Cardiac fibroblast (primary cell): ENCODE data around the gene SPAG7.
A peak's percentile ranks its signal among the peaks of the same experiment; 100 is the strongest.

Experiments
- DNase-seq, 2 donors: peaks; one replicate each; pipeline versions ENCODE4 v3.0.0 to v3.0.0-alpha.2; 2010; ENCODE audit warnings: low read depth in 2 of 2
- H3K4me3 ChIP-seq, 2 donors: replicated peaks in 1 of 2; 1 replicate in 1 of 2; 2 replicates in 1 of 2; pipeline ENCODE4 v1.5.1; 2011; ENCODE audit warnings: low read depth in 2 of 2, low read length in 2 of 2, mild to moderate bottlenecking in 2 of 2, moderate library complexity in 1 of 2
- TF ChIP-seq, protein P1 (sequence below): IDR thresholded peaks from one replicate; pipeline ENCODE4 v1.5.1; 2011; ENCODE audit warnings: low read depth, mild to moderate bottlenecking, low read length, inconsistent platforms

The SPAG7 gene, protein sequence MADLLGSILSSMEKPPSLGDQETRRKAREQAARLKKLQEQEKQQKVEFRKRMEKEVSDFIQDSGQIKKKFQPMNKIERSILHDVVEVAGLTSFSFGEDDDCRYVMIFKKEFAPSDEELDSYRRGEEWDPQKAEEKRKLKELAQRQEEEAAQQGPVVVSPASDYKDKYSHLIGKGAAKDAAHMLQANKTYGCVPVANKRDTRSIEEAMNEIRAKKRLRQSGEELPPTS

GRCh38 chr17:4967539-4968485 is at the start of gene SPAG7:
Gene SPAG7 (minus strand): TSS chr17:4967817. CDS start chr17:4967804, 13 bp downstream.
- peak; percentile 99 for DNase-seq
- TF ChIP-seq, protein P1, sequence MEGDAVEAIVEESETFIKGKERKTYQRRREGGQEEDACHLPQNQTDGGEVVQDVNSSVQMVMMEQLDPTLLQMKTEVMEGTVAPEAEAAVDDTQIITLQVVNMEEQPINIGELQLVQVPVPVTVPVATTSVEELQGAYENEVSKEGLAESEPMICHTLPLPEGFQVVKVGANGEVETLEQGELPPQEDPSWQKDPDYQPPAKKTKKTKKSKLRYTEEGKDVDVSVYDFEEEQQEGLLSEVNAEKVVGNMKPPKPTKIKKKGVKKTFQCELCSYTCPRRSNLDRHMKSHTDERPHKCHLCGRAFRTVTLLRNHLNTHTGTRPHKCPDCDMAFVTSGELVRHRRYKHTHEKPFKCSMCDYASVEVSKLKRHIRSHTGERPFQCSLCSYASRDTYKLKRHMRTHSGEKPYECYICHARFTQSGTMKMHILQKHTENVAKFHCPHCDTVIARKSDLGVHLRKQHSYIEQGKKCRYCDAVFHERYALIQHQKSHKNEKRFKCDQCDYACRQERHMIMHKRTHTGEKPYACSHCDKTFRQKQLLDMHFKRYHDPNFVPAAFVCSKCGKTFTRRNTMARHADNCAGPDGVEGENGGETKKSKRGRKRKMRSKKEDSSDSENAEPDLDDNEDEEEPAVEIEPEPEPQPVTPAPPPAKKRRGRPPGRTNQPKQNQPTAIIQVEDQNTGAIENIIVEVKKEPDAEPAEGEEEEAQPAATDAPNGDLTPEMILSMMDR, result no peak
- peak within 1 kb of the TSS; percentile 68 to 71 for H3K4me3 ChIP-seq

DNA sequence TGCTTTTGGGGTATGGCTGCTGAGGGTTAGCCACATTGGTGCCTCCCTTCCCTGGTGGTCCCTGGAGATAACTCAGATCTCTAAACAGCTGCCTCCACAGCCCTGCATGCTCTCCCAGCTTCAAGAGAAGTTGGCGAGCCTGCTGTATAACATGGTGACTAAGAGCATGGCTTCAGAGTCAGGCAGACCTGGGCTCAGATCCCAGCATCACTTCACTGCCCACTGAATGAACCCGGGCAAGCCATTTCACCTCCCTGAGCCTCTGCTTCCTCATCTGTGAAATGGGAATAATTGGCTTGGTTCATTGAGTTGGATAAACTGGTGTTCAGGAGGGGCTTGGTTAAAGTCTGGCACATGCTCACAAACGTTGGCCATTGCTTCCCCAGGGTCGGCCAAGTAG is 46.7 kb upstream of the SPAG7 start:
- H3K4me3 ChIP-seq, result no peak overlapping the region

GRCh38 chr17:5011928-5012327 is 44.3 kb upstream of the SPAG7 start:
- peak; percentile 64 to 87 for DNase-seq
- H3K4me3 ChIP-seq, result no peak overlapping the region
- TF ChIP-seq, protein P1, result no peak

More for the DNA sequence above, 46.7 kb upstream of the SPAG7 start:
- no peak for DNase-seq
- TF ChIP-seq, protein P1, result no peak

DNA sequence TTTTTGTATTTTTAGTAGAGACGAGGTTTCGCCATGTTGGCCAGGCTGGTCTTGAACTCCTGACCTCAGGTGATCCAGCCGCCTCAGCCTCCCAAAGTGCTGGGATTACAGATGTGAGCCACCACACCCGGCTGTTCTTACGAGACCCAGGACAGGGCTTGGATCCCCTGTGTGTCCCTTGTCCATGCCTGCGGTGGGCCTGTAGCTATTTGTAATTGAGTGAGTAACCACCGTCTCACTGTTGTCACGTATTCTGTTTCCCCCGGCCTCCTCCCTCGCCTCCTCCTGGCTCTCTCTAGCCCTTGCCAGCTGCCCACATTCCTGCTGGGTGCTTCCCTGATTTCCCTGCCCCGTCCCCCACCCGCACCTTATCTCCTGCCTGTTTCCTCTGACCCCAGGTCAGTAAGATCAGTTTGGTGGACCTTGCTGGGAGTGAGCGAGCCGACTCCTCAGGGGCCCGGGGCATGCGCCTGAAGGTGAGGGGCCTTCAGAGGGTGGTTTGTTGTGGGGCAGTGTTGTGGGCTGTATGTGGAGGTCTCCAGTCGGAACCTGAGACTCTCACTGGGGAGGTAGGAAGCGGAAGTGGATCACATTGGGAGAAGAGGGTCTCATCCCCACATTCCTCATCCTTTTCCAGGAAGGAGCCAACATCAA is 35.7 kb upstream of the SPAG7 start:
- H3K4me3 ChIP-seq, result no peak overlapping the region
- TF ChIP-seq, protein P1, result no peak
- DNase-seq, result no peak

GRCh38 chr17:5002121-5002788 is 34.6 kb upstream of the SPAG7 start:
- no peak overlapping the region for H3K4me3 ChIP-seq
- DNase-seq, result no peak
- TF ChIP-seq, protein P1, result no peak

- TF ChIP-seq, protein P1, result no peak
- DNase-seq, result peak in 1 of 2 donors; percentile 56
- no peak overlapping the region for H3K4me3 ChIP-seq
Observed at GRCh38 chr17:5000237-5000639, 32.6 kb upstream of the SPAG7 start.
